ENCODE results near the gene VASN. TPM values are rescaled to one million over a fixed set of nuclear protein-coding genes. Genes with fewer than 3 reads are reported as not detected.

VASN gene
- total RNA-seq: 10 to 100 TPM in 1 of 2 donors, 1 to 10 TPM in 1; 7.3 to 28.9 TPM

GRCh38 chr16:4371357-4372000, at the start of gene VASN:
Gene VASN (plus strand): TSS chr16:4371848. CDS start chr16:4380878, 9,030 bp downstream.

DNA sequence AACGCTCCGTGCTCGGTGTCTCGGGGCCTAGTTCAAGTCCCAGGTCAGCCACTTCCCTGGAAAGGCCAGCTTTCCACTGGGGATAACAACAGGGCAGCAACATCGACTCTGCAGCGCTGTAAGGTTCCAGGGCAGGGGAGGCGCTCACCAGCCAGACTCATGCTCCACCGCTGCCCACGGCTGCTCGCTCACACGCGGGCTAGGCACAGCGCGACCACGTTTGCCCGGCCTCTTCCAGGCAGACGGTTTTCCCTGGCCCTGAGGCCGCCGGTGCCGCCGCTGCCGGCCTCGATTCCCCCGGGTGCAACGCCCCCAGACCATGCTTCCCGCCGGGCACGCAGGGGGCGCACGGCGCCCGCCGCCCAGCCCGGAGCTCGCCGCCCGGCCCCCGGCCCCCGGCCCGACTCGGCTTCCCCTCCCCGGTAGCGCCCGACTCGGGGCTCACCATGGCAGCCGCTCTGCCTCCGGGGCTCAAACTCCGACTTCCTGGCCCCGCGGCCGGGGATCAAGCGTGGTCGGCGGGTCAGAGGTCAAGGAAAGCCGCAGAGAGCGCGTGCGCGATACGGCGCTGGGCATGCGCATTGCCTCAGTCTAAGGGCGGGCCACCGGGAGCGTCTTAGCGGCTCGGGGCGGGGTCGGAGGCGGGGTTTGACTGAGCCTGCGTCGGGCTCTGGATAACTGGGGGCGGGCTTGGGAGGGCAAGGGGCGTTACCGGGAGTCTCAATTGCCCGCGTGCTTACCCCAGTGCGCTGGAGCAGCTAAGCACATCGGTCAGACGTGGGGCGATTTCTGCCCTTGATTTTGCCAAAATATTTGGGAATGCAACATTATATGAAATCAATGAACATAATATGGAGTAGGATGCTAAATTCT, 20.6 kb upstream of the VASN start, which contains the start of gene PAM16:
TSS of gene PAM16 (minus strand) at position 535 of the 873 bp plus-strand sequence. CDS start at position 448, 87 bp downstream.

GRCh38 chr16:4416200-4417032, 44.8 kb downstream of the VASN start, which contains the start of gene CORO7:
Gene CORO7 (minus strand): TSS chr16:4416596. CDS start chr16:4416518, 78 bp downstream.

DNA sequence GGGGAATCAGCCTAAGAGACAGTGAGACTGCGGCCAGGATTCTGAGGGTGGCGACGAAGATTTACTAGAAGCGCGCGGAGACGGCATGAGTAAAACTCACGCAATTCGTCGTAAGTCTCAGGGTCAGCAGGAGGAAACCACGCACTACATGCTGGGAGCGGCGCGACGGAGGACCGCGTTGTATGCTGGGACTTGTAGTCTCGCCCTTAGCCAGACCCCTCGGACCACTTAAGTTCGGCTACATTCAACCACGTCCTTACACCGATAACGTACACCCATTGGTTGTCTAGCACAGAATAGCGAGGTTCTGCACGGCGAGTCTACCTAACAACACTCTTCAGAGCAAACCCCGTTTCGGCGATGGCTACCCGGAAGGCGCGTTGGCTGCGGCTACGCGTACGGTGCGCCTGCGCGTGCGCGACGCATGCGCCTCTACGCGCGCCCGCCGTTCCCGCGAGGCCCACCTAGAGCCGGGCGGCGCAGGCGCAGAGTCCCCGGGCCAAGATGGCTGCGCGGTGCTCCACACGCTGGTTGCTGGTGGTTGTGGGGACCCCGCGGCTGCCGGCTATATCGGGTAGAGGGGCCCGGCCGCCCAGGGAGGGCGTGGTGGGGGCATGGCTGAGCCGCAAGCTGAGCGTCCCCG, 53.9 kb downstream of the VASN start, which contains the start of gene DNAJA3:
TSS of gene DNAJA3 (plus strand) at position 491 of the 643 bp plus-strand sequence. CDS start at position 505, 14 bp downstream.

Small RNA genes lying within 50 kb of the gene (small RNA-seq; reads per million reads assigned to genes)
- 0 reads per million in 2 donors for gene AC012676.2

Other genes with a start within 250 kb of the VASN start
- gene SRL, start 129.8 kb upstream of the VASN start, total RNA-seq: not detected
- gene TFAP4, start 98.8 kb upstream of the VASN start, total RNA-seq: 10 to 100 TPM in 1 of 2 donors, 1 to 10 TPM in 1; 5.9 to 16.7 TPM
- gene GLIS2, start 55.8 kb upstream of the VASN start, total RNA-seq: under 1 TPM; 0.33 to 0.34 TPM
- gene PAM16, start 20.5 kb upstream of the VASN start, total RNA-seq: 10 to 100 TPM; 31.7 to 43.0 TPM
- 10 to 100 TPM; 34.3 to 37.5 TPM for gene CORO7, start 44.7 kb downstream of the VASN start, total RNA-seq
- 10 to 100 TPM; 42.7 to 73.6 TPM for gene DNAJA3, start 54.0 kb downstream of the VASN start, total RNA-seq
- gene NMRAL1, start 102.8 kb downstream of the VASN start, total RNA-seq: 100 to 1,000 TPM; 100 to 119 TPM
- 100 to 1,000 TPM in 1 of 2 donors, 10 to 100 TPM in 1; 60.6 to 105 TPM for gene HMOX2, start 104.5 kb downstream of the VASN start, total RNA-seq
- gene CDIP1, start 166.9 kb downstream of the VASN start, total RNA-seq: 10 to 100 TPM in 1 of 2 donors, 1 to 10 TPM in 1; 8.7 to 14.1 TPM
- not detected for gene C16orf96, start 184.5 kb downstream of the VASN start, total RNA-seq
- 10 to 100 TPM in 1 of 2 donors, 1 to 10 TPM in 1; 6.5 to 13.0 TPM for gene UBALD1, start 243.0 kb downstream of the VASN start, total RNA-seq

Measured in melanocyte of skin (primary cell).